Amniotic epithelial cell (primary cell): ENCODE data around the gene CCDC32.

Experiments used
- DNase-seq: peaks from one replicate; pipeline ENCODE4 v3.0.0-alpha.2; 2010; ENCODE audit warnings: low read depth

The CCDC32 gene

GRCh38 chr15:40511472-40512133 lies 53.2 kb downstream of the CCDC32 start:
- peak; percentile 47 for DNase-seq

- no peak for DNase-seq
Measured at GRCh38 chr15:40511093-40511471, 53.8 kb downstream of the CCDC32 start.

GRCh38 chr15:40510201-40510600 lies 54.6 kb downstream of the CCDC32 start:
- DNase-seq: peak; percentile 21

- DNase-seq: no peak
Measured at GRCh38 chr15:40508216-40508615, 56.6 kb downstream of the CCDC32 start.

DNA sequence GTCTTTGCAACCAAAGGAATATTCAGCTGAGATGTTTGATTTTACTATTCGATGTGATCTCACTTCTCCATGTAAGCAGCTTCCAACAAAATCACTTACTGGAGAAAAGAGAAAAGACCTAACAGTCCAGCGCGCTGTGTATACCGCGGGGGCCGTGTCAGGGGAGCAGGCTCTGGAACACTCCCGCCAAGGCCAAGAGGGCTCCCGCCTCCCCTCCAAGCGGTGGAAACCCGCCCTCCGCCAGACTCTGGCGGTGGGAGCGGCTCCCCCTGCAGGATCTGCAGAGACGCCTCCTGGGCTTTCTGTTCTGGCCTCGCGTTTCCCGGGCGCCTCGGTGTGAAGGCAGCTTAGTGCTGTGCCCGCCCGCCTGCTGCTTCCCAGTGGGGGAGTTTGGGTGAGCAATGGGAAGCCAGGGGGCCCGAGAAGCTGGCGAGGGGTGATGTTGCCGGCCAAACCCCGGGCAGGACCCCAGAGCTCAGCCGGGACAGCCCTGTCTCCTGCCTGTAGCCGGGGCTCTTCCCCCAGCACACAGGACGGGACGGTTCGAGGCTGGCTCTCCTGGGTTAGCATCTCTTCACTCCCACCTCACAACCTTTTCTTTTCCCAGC lies 57.8 kb downstream of the CCDC32 start:
- DNase-seq: peak; percentile 69
